ENCODE results near the gene UBL4A.

Gene UBL4A

DNA sequence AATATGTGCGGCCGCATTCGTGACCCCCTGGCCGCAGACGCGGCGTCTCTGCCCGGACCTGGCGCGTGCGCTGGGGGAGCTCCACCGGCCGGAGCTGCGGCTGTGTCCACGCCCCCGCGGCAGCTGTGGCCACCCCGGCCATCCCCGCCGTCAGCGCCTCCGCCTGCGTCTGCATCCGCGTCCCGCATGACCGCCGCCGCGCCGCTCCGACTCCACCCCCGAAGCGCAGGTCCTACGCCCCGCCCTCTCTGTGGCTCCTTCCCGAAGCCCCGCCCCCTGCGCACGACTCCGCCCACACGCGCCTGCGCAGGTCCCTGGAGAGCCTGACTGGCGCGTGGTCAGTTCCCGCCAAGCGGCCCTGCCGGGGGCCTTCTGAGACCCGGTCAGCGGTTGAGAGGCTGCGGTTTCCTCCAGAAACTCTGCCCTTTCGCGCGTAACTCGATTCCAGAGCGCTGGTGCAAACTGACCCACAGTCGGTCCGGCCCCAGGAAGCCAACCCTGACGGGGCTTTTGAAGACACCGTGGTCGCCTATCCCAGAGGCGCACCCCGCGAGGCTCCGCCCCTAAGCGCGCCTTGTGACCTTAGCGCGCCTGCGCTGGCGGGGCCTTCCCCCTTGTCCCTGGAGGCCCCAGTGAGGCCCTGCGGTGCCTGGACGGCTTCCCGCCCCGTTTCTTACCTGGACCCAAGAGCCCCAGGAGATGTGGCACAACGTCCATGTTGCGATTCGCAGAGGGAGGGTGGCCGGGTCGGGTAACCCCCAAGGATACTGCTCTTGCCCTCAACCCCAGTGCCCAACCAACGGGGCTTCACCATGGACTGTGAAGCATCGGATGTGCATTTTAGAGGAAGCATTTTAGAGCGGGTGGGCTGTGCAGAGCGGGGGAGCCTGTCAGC, 7.4 kb downstream of the UBL4A start, which contains the start of gene LAGE3:
Gene LAGE3, minus strand, starts transcription at position 554 of the 895 bp plus-strand sequence. Its CDS starts 366 bp downstream, at position 188.
- H3K27ac Mint-ChIP-seq = peak within 1 kb of the TSS; percentile 83
- H3K27me3 Mint-ChIP-seq (ENCODE audit: low read depth) = no peaks in the 10 kb centered on the region
- H3K4me3 Mint-ChIP-seq = peak within 1 kb of the TSS; percentile 86
- H3K36me3 Mint-ChIP-seq (ENCODE audit: low read depth) = peaks cover 6% of the 10 kb centered on the region
- no peaks in the 10 kb centered on the region for H3K9me3 Mint-ChIP-seq
- H3K4me1 Mint-ChIP-seq (ENCODE audit: low read depth) = peaks cover 15% of the 10 kb centered on the region

GRCh38 chrX:154477891-154478477, 8.4 kb downstream of the UBL4A start:
- H3K27me3 Mint-ChIP-seq (ENCODE audit: low read depth) = no peaks in the 10 kb centered on the region
- H3K4me1 Mint-ChIP-seq (ENCODE audit: low read depth) = peaks cover 12% of the 10 kb centered on the region
- H3K4me3 Mint-ChIP-seq = peak overlapping the region; percentile 86
- H3K36me3 Mint-ChIP-seq (ENCODE audit: low read depth) = peaks cover 2% of the 10 kb centered on the region
- peak overlapping the region; percentile 81 for H3K27ac Mint-ChIP-seq
- no peaks in the 10 kb centered on the region for H3K9me3 Mint-ChIP-seq

DNA sequence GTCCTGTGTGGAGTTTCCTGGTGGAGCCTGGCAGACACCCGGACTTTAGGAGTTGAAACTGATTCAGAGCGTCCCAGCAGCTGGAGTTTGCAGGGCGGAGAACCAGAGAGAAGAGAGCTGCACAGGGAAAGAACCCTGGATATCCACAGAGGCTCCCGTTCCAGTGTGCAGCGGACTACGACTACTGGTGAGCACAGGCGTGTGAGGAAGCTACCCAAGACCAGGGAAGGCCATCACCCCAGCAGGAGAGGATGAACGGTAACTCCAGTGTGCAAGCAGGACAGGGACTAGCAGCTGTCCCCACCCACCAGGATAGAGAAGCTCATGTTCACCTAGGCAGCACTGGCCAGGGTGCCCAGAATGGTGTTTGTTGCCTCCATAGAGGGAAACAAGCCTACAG, 9.6 kb downstream of the UBL4A start:
- Mint-ChIP-seq H3K36me3 (ENCODE audit: low read depth) (no peaks in the 10 kb centered on the region), H3K27me3 (ENCODE audit: low read depth) (no peaks in the 10 kb centered on the region), H3K9me3 (no peaks in the 10 kb centered on the region), H3K27ac (no peak overlapping the region), H3K4me3 (no peak overlapping the region), H3K4me1 (ENCODE audit: low read depth) (peaks cover 12% of the 10 kb centered on the region)

DNA sequence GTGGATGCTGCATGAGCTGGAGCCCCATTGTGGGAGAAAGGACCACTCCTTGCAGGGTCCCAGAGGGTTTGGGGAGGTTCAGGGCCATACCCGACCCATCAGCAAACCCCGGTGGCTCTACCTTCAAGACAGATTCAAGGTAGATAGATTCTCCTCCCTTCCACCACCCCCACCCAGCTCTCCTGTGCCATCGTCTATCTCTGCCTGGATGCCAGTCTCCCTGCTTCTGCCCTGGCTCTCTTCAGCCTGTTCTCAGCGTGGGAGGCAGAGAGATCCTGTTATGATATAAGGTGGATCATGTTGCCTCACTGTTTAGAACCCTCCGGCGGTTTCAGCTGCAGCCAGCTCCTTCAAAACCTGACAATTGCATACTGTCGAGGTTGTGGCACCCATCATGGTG, 12.7 kb downstream of the UBL4A start:
- Mint-ChIP-seq H3K9me3 (no peaks in the 10 kb centered on the region), H3K27ac (no peak overlapping the region), H3K27me3 (ENCODE audit: low read depth) (no peaks in the 10 kb centered on the region), H3K36me3 (ENCODE audit: low read depth) (no peaks in the 10 kb centered on the region), H3K4me1 (ENCODE audit: low read depth) (peaks cover 9% of the 10 kb centered on the region), H3K4me3 (no peak overlapping the region)

- H3K9me3 Mint-ChIP-seq = no peaks in the 10 kb centered on the region
- H3K4me3 Mint-ChIP-seq = no peak overlapping the region
- no peaks in the 10 kb centered on the region for H3K27me3 Mint-ChIP-seq (ENCODE audit: low read depth)
- H3K27ac Mint-ChIP-seq = no peak overlapping the region
- no peaks in the 10 kb centered on the region for H3K36me3 Mint-ChIP-seq (ENCODE audit: low read depth)
- H3K4me1 Mint-ChIP-seq (ENCODE audit: low read depth) = peaks cover 9% of the 10 kb centered on the region
Measured at GRCh38 chrX:154472685-154473632, 13.5 kb downstream of the UBL4A start.

GRCh38 chrX:154471839-154472684, 14.4 kb downstream of the UBL4A start:
- no peaks in the 10 kb centered on the region for H3K36me3 Mint-ChIP-seq (ENCODE audit: low read depth)
- no peaks in the 10 kb centered on the region for H3K27me3 Mint-ChIP-seq (ENCODE audit: low read depth)
- H3K4me3 Mint-ChIP-seq = no peak overlapping the region
- H3K27ac Mint-ChIP-seq = no peak overlapping the region
- H3K4me1 Mint-ChIP-seq (ENCODE audit: low read depth) = peaks cover 7% of the 10 kb centered on the region
- no peaks in the 10 kb centered on the region for H3K9me3 Mint-ChIP-seq

- no peaks in the 10 kb centered on the region for H3K9me3 Mint-ChIP-seq
- peaks cover 4% of the 10 kb centered on the region for H3K4me1 Mint-ChIP-seq (ENCODE audit: low read depth)
- H3K27me3 Mint-ChIP-seq (ENCODE audit: low read depth) = no peaks in the 10 kb centered on the region
- H3K27ac Mint-ChIP-seq = no peak overlapping the region
- no peaks in the 10 kb centered on the region for H3K36me3 Mint-ChIP-seq (ENCODE audit: low read depth)
- H3K4me3 Mint-ChIP-seq = no peak overlapping the region
Measured at GRCh38 chrX:154470914-154471568, 15.4 kb downstream of the UBL4A start.

GRCh38 chrX:154470434-154470833, 16.0 kb downstream of the UBL4A start:
- Mint-ChIP-seq H3K4me3 (no peak overlapping the region), H3K36me3 (ENCODE audit: low read depth) (no peaks in the 10 kb centered on the region), H3K4me1 (ENCODE audit: low read depth) (peaks cover 2% of the 10 kb centered on the region), H3K27me3 (ENCODE audit: low read depth) (no peaks in the 10 kb centered on the region), H3K9me3 (no peaks in the 10 kb centered on the region), H3K27ac (no peak overlapping the region)

DNA sequence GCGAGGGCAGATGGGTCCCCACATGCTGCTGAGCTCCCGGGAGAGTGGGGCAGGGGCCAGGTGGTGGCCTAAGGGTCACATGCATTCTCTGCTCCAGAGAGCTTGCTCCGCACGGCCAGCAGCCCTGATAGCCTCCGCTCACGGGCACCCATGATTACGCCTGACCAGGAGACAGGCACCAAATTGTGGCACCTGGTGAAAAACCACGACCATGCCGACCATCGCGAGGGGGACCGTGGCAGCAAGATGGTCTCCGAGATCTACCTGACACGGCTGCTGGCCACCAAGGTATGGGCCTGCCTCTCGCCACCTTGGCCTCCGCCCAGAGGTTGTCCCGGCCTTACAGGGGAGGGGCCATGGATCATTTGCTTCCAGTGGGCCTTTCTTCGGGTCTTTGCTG, 16.5 kb downstream of the UBL4A start:
- no peak overlapping the region for H3K4me3 Mint-ChIP-seq
- H3K27ac Mint-ChIP-seq = no peak overlapping the region
- no peaks in the 10 kb centered on the region for H3K27me3 Mint-ChIP-seq (ENCODE audit: low read depth)
- H3K9me3 Mint-ChIP-seq = no peaks in the 10 kb centered on the region
- H3K4me1 Mint-ChIP-seq (ENCODE audit: low read depth) = no peaks in the 10 kb centered on the region
- H3K36me3 Mint-ChIP-seq (ENCODE audit: low read depth) = no peaks in the 10 kb centered on the region

DNA sequence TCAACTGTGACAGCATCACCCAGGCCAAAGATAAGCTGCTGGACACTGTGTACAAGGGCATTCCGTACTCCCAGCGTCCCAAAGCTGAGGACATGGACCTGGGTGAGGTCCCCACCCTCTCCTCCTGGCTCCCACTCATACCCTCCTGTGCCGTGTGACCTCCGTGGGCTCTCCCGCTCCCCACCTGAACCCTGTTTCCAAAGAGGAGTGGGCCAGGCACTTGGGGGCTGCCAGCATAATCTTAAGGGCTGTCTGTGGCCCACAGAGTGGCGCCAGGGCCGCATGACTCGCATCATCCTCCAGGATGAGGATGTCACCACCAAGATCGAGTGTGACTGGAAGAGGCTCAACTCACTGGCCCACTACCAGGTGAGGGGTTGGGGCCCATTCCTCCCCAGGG, 17.3 kb downstream of the UBL4A start:
- H3K4me3 Mint-ChIP-seq = no peak overlapping the region
- H3K27me3 Mint-ChIP-seq (ENCODE audit: low read depth) = no peaks in the 10 kb centered on the region
- no peaks in the 10 kb centered on the region for H3K4me1 Mint-ChIP-seq (ENCODE audit: low read depth)
- no peak overlapping the region for H3K27ac Mint-ChIP-seq
- H3K9me3 Mint-ChIP-seq = no peaks in the 10 kb centered on the region
- H3K36me3 Mint-ChIP-seq (ENCODE audit: low read depth) = no peaks in the 10 kb centered on the region

DNA sequence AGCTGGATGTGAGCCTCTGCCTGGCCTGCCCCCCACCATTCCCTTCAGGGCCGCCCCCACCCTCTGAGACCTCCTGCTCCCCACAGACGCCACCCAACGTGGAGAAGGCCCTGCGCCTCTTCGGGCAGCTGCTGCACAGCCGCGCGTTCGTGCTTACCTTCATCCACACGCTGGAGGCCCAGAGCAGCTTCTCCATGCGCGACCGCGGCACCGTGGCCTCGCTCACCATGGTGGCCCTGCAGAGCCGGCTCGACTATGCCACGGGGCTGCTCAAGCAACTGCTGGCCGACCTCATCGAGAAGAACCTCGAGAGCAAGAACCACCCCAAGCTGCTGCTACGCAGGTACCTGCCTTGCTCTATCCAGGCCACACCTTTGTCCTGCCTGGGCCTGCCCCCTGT, 18.2 kb downstream of the UBL4A start:
- no peaks in the 10 kb centered on the region for H3K36me3 Mint-ChIP-seq (ENCODE audit: low read depth)
- no peak overlapping the region for H3K27ac Mint-ChIP-seq
- no peaks in the 10 kb centered on the region for H3K27me3 Mint-ChIP-seq (ENCODE audit: low read depth)
- no peaks in the 10 kb centered on the region for H3K9me3 Mint-ChIP-seq
- no peaks in the 10 kb centered on the region for H3K4me1 Mint-ChIP-seq (ENCODE audit: low read depth)
- H3K4me3 Mint-ChIP-seq = no peak overlapping the region

- no peak overlapping the region for H3K4me3 Mint-ChIP-seq
- H3K36me3 Mint-ChIP-seq (ENCODE audit: low read depth) = peaks cover 2% of the 10 kb centered on the region
Measured at GRCh38 chrX:154467556-154467955, 18.9 kb downstream of the UBL4A start.

GRCh38 chrX:154466907-154467306, 19.5 kb downstream of the UBL4A start:
- H3K4me1 Mint-ChIP-seq (ENCODE audit: low read depth) = no peaks in the 10 kb centered on the region
- no peaks in the 10 kb centered on the region for H3K27me3 Mint-ChIP-seq (ENCODE audit: low read depth)
- no peak overlapping the region for H3K4me3 Mint-ChIP-seq
- H3K36me3 Mint-ChIP-seq (ENCODE audit: low read depth) = peaks cover 2% of the 10 kb centered on the region
- H3K27ac Mint-ChIP-seq = no peak overlapping the region
- no peaks in the 10 kb centered on the region for H3K9me3 Mint-ChIP-seq

More at GRCh38 chrX:154467556-154467955, 18.9 kb downstream of the UBL4A start:
- Mint-ChIP-seq H3K27me3 (ENCODE audit: low read depth) (no peaks in the 10 kb centered on the region), H3K4me1 (ENCODE audit: low read depth) (no peaks in the 10 kb centered on the region), H3K27ac (no peak overlapping the region), H3K9me3 (no peaks in the 10 kb centered on the region)

All from T-helper 1 cell treated with Interleukin-12 subunit alpha and Interleukin-12 subunit beta and Interleukin-4 antibody, amounts not matched to agents 30 μg/mL and 1 μg/mL, for 36 hours (primary cell).